DND-41 (cell line): ENCODE results near the gene RAPGEF5.

Source experiments
- ATAC-seq: fragments of 200-7000 bp; cut with Tn5 transposase; 3 replicates; pipeline ENCODE4 v1.9.1; 2021; ENCODE audit warnings: low read depth; ENCODE audit not compliant: insufficient read depth
- DNase-seq: peaks from one replicate; pipeline ENCODE4 v3.0.0-alpha.2; 2020
- H2AFZ ChIP-seq: 2 replicates; pipeline ENCODE4 v1.6.0; 2012; ENCODE audit warnings: low read depth, low read length
- H3K27ac ChIP-seq: 2 replicates; pipeline ENCODE4 v1.5.1; 2012; ENCODE audit warnings: low read length, inconsistent platforms
- H3K27me3 ChIP-seq: fragments of 200-600 bp; sonication (generic); 2 replicates; pipeline ENCODE4 v1.6.0; 2012; ENCODE audit warnings: low read length, mild to moderate bottlenecking, inconsistent platforms; ENCODE audit not compliant: insufficient read depth, poor library complexity
- H3K36me3 ChIP-seq: 2 replicates; pipeline ENCODE4 v1.5.1; 2012; ENCODE audit warnings: low read length, inconsistent platforms; ENCODE audit not compliant: insufficient read depth
- H3K4me1 ChIP-seq: 2 replicates; pipeline ENCODE4 v1.5.1; 2012; ENCODE audit warnings: mild to moderate bottlenecking, low read length; ENCODE audit not compliant: insufficient read depth
- H3K4me2 ChIP-seq: 2 replicates; pipeline ENCODE4 v1.6.0; 2012; ENCODE audit warnings: mild to moderate bottlenecking, moderate library complexity, low read length, inconsistent platforms; ENCODE audit not compliant: insufficient read depth
- H3K4me3 ChIP-seq, 2 experiments: fragments of 200-600 bp in 1 of 2; shearing (Covaris generic) in 1 of 2; 2 replicates each; pipeline ENCODE4 v1.5.1; 2012 to 2016; ENCODE audit warnings: inconsistent platforms in 2 of 2, low read length in 2 of 2, mild to moderate bottlenecking in 2 of 2, low read depth in 1 of 2, moderate library complexity in 1 of 2
- H3K79me2 ChIP-seq: 2 replicates; pipeline ENCODE4 v1.6.0; 2012; ENCODE audit warnings: low read length, inconsistent platforms; ENCODE audit not compliant: insufficient read depth
- H3K9ac ChIP-seq: 2 replicates; pipeline ENCODE4 v1.6.0; 2012; ENCODE audit warnings: low read depth, mild to moderate bottlenecking, inconsistent platforms, low read length, moderate library complexity
- H3K9me3 ChIP-seq: 2 replicates; pipeline ENCODE4 v1.5.1; 2012; ENCODE audit warnings: low read length, moderate library complexity, mild to moderate bottlenecking, inconsistent platforms; ENCODE audit not compliant: insufficient read depth, severe bottlenecking
- H4K20me1 ChIP-seq: 2 replicates; pipeline ENCODE4 v1.6.0; 2012; ENCODE audit warnings: low read length; ENCODE audit not compliant: insufficient read depth
- EZH2 ChIP-seq: IDR thresholded peaks from 3 replicates; pipeline ENCODE4 v1.6.1; 2012; ENCODE audit warnings: borderline replicate concordance, low read depth, mild to moderate bottlenecking, moderate library complexity, low read length, inconsistent platforms; ENCODE audit not compliant: severe bottlenecking
- TF ChIP-seq, protein P1 (sequence below): IDR thresholded peaks from 2 replicates; pipeline ENCODE4 v1.5.1; 2012; ENCODE audit warnings: borderline replicate concordance, low read length, moderate library complexity, mild to moderate bottlenecking; ENCODE audit not compliant: poor library complexity, severe bottlenecking; ENCODE audit errors: extremely low read depth

RAPGEF5 gene

GRCh38 chr7:22113041-22113440, 243.9 kb downstream of the RAPGEF5 start:
- DNase-seq (no peak), ATAC-seq (no peak)
- 0 out of 2 replicates have a peak, but pooled peaks cover 3% of the 10 kb centered on the region for H4K20me1 ChIP-seq
- no peak overlapping the region for H3K9ac ChIP-seq
- peaks cover 21% of the 10 kb centered on the region for H3K4me1 ChIP-seq
- no peaks in the 10 kb centered on the region for H3K9me3 ChIP-seq
- H3K27me3 ChIP-seq: no peaks in the 10 kb centered on the region
- H3K79me2 ChIP-seq: no peaks in the 10 kb centered on the region
- no peak for TF ChIP-seq EZH2
- TF ChIP-seq, protein P1, sequence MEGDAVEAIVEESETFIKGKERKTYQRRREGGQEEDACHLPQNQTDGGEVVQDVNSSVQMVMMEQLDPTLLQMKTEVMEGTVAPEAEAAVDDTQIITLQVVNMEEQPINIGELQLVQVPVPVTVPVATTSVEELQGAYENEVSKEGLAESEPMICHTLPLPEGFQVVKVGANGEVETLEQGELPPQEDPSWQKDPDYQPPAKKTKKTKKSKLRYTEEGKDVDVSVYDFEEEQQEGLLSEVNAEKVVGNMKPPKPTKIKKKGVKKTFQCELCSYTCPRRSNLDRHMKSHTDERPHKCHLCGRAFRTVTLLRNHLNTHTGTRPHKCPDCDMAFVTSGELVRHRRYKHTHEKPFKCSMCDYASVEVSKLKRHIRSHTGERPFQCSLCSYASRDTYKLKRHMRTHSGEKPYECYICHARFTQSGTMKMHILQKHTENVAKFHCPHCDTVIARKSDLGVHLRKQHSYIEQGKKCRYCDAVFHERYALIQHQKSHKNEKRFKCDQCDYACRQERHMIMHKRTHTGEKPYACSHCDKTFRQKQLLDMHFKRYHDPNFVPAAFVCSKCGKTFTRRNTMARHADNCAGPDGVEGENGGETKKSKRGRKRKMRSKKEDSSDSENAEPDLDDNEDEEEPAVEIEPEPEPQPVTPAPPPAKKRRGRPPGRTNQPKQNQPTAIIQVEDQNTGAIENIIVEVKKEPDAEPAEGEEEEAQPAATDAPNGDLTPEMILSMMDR: no peak
- no peak overlapping the region for H3K4me2 ChIP-seq
- H2AFZ ChIP-seq: no peak overlapping the region
- peak overlapping the region; percentile 6 for H3K27ac ChIP-seq
- peaks cover 69% of the 10 kb centered on the region for H3K36me3 ChIP-seq
- no peak overlapping the region for H3K4me3 ChIP-seq

- DNase-seq: no peak
- H3K4me2 ChIP-seq: no peak overlapping the region
- H3K36me3 ChIP-seq: peaks cover 55% of the 10 kb centered on the region
- no peak overlapping the region for H3K9ac ChIP-seq
- ATAC-seq: no peak
- H3K4me3 ChIP-seq: no peak overlapping the region
- H2AFZ ChIP-seq: no peak overlapping the region
- TF ChIP-seq, protein P1: no peak
- H3K9me3 ChIP-seq: no peaks in the 10 kb centered on the region
- H3K27me3 ChIP-seq: no peaks in the 10 kb centered on the region
- H3K79me2 ChIP-seq: no peaks in the 10 kb centered on the region
- H3K4me1 ChIP-seq: peaks cover 21% of the 10 kb centered on the region
- 0 out of 2 replicates have a peak, but pooled peaks cover 3% of the 10 kb centered on the region for H4K20me1 ChIP-seq
- H3K27ac ChIP-seq: peak overlapping the region; percentile 70
Measured at GRCh38 chr7:22111661-22112060, 245.3 kb downstream of the RAPGEF5 start.

DNA sequence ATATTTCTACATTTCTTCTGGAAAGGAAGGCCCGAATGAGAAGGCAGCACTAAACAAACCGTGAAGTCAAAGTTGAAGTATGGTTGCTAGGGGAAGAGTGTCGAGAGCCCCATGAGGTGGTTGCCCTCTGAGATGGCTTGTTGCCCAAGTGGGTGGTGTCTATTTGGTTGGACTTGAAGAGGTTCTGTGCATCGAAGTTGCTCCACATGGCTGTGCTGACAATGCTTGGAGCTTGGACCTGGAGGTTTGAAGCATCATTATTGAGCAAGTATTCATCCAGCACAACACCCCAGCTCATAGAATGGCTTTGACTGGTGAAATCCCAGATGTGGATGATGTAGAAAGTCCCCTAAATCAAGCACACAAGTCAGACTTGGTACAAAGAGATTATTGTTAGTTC, 246.1 kb downstream of the RAPGEF5 start:
- Histone ChIP-seq H3K79me2 (no peaks in the 10 kb centered on the region), H3K27ac (peak overlapping the region; percentile 70)

More for the DNA sequence above, 246.1 kb downstream of the RAPGEF5 start:
- Histone ChIP-seq H3K4me1 (peaks cover 21% of the 10 kb centered on the region), H3K9me3 (no peaks in the 10 kb centered on the region), H3K4me3 (no peak overlapping the region), H4K20me1 (0 out of 2 replicates have a peak, but pooled peaks cover 3% of the 10 kb centered on the region), H3K27me3 (no peaks in the 10 kb centered on the region), H3K36me3 (peaks cover 47% of the 10 kb centered on the region), H3K9ac (no peak overlapping the region), H3K4me2 (no peak overlapping the region), H2AFZ (no peak overlapping the region)
- TF ChIP-seq, protein P1: no peak
- no peak for TF ChIP-seq EZH2
- ATAC-seq: no peak
- no peak for DNase-seq
